Ishikawa (cell line): ENCODE results near the gene CHST9.

Experiments
- CEBPB ChIP-seq: IDR thresholded peaks from 2 replicates; pipeline ENCODE4 v1.6.1; 2012
- CREB1 ChIP-seq: IDR thresholded peaks from 2 replicates; pipeline ENCODE4 v1.6.1; 2012; ENCODE audit warnings: low read depth
- EGR1 ChIP-seq: IDR thresholded peaks from 2 replicates; pipeline ENCODE4 v1.6.1; 2012
- EP300 ChIP-seq: IDR thresholded peaks from 2 replicates; pipeline ENCODE4 v1.6.1; 2012; ENCODE audit warnings: borderline replicate concordance
- FOXM1 ChIP-seq: IDR thresholded peaks from 2 replicates; pipeline ENCODE4 v1.6.1; 2012; ENCODE audit warnings: low read depth, borderline replicate concordance
- MAX ChIP-seq: IDR thresholded peaks from 2 replicates; pipeline ENCODE4 v1.6.1; 2012
- NFIC ChIP-seq: IDR thresholded peaks from 2 replicates; pipeline ENCODE4 v1.6.1; 2012
- RAD21 ChIP-seq: IDR thresholded peaks from 2 replicates; pipeline ENCODE4 v1.6.1; 2012; ENCODE audit warnings: low read depth
- REST ChIP-seq: IDR thresholded peaks from 2 replicates; pipeline ENCODE4 v1.6.1; 2012; ENCODE audit warnings: low read depth, mild to moderate bottlenecking
- TAF1 ChIP-seq: IDR thresholded peaks from 2 replicates; pipeline ENCODE4 v1.6.1; 2012; ENCODE audit warnings: low read depth, mild to moderate bottlenecking
- TCF12 ChIP-seq: IDR thresholded peaks from 2 replicates; pipeline ENCODE4 v1.6.1; 2012; ENCODE audit warnings: low read depth
- TEAD4 ChIP-seq: IDR thresholded peaks from 2 replicates; pipeline ENCODE4 v1.6.1; 2012
- YY1 ChIP-seq: IDR thresholded peaks from 2 replicates; pipeline ENCODE4 v1.6.1; 2012; ENCODE audit warnings: low read depth
- ZBTB7A ChIP-seq: IDR thresholded peaks from 2 replicates; pipeline ENCODE4 v1.6.1; 2012; ENCODE audit warnings: low read depth
- TF ChIP-seq, protein P1 (sequence below): IDR thresholded peaks from 2 replicates; pipeline ENCODE4 v1.6.1; 2012

CHST9 gene

GRCh38 chr18:26875040-26875654, 310.0 kb downstream of the CHST9 start:
- TF ChIP-seq TCF12: no peak
- TF ChIP-seq EP300: no peak
- no peak for TF ChIP-seq MAX
- no peak for TF ChIP-seq FOXM1
- no peak for TF ChIP-seq TAF1
- TF ChIP-seq TEAD4: no peak
- TF ChIP-seq NFIC: no peak
- no peak for TF ChIP-seq EGR1
- TF ChIP-seq, protein P1, sequence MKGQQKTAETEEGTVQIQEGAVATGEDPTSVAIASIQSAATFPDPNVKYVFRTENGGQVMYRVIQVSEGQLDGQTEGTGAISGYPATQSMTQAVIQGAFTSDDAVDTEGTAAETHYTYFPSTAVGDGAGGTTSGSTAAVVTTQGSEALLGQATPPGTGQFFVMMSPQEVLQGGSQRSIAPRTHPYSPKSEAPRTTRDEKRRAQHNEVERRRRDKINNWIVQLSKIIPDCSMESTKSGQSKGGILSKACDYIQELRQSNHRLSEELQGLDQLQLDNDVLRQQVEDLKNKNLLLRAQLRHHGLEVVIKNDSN: no peak
- no peak for TF ChIP-seq YY1
- no peak for TF ChIP-seq CREB1
- no peak for TF ChIP-seq RAD21
- no peak for TF ChIP-seq CEBPB
- no peak for TF ChIP-seq ZBTB7A
- no peak for TF ChIP-seq REST

DNA sequence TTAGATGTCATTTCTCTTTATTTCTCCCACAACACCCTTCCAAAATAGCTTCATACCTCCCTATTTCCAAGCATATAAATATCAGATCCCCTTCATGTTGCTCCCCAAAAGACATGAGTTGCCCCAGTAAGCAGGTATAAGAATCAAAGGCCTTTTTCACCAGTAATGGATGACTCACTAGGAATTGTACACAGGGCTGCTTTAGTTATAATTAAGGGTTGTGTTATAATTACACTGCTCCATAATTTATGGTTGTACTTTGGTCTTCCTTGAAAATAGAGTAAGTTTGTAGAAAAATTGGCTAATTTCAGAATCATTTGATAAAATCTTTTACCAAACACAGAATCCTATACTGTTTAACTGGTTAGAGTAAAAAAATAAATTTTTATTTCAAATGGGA, 310.8 kb downstream of the CHST9 start:
- no peak for TF ChIP-seq ZBTB7A
- TF ChIP-seq, protein P1: no peak
- no peak for TF ChIP-seq CEBPB
- no peak for TF ChIP-seq YY1
- no peak for TF ChIP-seq TAF1
- TF ChIP-seq MAX: no peak

- no peak for TF ChIP-seq EGR1
- TF ChIP-seq EP300: no peak
- TF ChIP-seq YY1: no peak
- TF ChIP-seq FOXM1: no peak
- no peak for TF ChIP-seq TAF1
- no peak for TF ChIP-seq ZBTB7A
- TF ChIP-seq NFIC: no peak
- no peak for TF ChIP-seq TEAD4
- no peak for TF ChIP-seq CREB1
- TF ChIP-seq, protein P1: no peak
- TF ChIP-seq MAX: no peak
Measured at GRCh38 chr18:26869640-26870039, 315.5 kb downstream of the CHST9 start.

DNA sequence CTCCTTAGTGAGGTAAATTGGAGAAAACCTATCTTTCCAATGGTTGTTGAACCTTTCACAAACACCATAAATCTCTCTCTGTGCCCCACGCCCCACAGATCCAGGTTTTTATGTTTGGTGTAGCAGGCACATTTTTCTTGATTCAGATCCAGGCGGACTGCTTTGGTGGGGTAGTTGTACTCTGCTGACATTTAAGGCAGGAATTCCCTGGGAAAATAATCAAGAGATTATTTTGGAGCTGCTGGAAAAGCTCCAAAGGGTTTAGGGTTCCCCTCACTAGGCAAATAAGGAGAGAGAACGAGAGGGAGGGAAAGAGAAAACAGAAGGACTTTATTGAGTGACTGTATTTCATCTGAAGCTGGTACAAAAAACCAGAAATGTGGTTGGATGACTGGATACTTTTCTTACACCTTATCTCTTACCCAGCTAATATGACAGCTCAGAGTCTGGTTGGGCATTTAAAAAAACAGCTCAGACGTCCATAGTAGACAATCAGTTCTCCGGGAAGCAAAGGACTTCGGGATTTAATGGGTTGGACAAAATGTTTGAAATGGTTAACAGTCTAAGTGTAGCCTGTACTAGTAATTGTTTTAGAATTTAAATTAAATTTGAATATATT, 316.0 kb downstream of the CHST9 start:
- TF ChIP-seq EP300 (no peak), FOXM1 (no peak), REST (no peak), RAD21 (no peak), ZBTB7A (no peak), TAF1 (no peak), EGR1 (no peak), NFIC (no peak), CREB1 (no peak), TEAD4 (no peak), TCF12 (no peak), CEBPB (no peak), MAX (no peak), YY1 (no peak)
- TF ChIP-seq, protein P1: no peak
